Stimulated activated CD8-positive, alpha-beta memory T cell treated with anti-CD3 and anti-CD28 coated beads, Interleukin-7, amount 100 ng/mL, for 1 hour (primary cell): ENCODE data around the gene FBXW8.

Experiments
- DNase-seq, 2 donors: peaks; one replicate each; pipeline ENCODE4 v3.0.0-alpha.2; 2020; ENCODE audit warnings: low read depth in 2 of 2

Gene FBXW8

DNA sequence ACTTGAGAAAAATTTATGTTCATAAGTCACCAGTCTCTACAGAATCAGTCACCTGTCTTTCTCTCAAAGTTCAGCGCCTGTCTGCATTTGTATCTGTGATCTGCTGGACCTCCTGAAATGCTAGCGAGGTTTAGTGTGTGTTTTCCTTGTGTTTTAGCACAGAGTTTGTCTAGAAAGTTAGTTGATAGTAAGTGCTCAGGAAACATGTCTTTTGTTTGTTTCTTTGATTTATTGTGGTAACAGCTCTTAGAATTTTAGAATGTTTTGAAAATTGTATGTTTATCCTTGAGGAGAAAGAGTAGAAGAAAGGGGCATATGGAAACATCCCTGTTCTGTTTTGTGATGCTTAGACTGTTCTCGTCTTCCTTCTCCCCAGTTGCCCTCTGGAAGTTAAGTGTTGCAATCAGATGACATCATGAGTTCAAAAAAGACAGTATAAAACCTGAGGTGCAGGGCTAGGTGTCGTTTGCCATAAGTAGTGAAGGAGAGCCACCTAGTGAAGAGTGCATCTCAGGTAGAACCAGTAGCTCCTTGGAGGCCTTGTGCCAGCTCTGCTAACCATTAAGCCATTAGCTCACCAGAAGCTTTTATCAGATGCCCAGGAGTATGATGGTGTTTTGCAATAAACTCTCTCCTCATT, 44.8 kb downstream of the FBXW8 start:
- no peak for DNase-seq

DNA sequence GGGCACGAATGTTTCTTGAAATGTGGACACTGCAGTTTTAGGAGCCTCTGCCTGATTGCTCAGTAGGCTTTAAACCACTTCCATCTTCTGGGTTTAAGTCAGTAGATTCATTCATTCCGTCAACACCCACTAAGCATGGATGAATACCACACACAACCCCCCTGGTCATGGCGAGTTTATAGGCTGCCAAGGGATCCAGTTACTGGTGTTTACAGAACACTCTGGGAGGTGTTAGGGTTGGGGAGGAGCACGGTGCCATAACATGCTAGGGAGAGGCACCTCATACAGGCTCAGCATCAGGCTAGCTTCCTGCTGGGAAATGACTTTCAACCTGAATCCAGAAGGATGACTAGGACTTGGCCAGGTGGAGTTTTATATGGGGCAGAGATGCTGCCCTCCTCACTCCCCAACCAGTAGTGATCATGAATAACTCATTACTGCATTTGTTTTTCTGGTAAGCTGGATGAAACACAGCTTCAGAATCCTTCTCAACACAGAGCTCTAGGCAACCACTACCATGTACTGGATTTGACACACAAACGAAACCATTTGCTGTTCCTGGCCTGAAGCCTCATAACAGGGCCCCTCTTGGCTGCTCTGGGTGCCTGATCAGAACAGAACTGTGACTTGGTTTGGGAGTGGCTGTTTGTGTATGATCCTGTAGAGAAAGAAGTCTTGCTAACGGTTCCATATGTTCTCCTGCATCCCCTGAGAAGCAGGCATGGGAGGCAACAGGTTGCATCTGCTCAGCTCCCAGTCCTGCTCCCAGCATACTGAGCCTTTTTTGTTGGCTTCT, 47.9 kb downstream of the FBXW8 start:
- no peak for DNase-seq

- no peak for DNase-seq
Observed at GRCh38 chr12:116959198-116959460, 48.4 kb downstream of the FBXW8 start.

- DNase-seq = no peak
Observed at GRCh38 chr12:116959845-116960514, 49.2 kb downstream of the FBXW8 start.

DNA sequence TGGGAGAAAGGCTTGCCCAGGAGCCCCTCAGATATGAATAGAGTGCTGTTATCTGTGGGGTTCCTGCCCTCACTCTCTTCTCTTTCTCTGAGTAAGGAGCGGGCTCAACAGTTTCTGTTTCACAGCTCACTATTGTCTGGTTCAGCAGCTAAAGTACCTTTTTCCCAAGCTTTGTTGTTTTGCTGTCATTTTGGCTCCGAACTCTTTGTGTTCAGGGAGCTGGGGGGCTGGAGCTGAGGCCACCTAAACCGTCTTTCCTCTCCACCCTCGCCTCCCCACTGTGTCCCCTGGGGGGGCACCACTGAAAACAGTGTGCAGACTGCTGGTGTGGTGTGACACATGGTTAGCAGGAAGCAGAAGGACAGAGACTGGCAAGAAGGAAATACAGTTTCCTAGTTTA, 51.4 kb downstream of the FBXW8 start:
- no peak for DNase-seq

GRCh38 chr12:116962783-116963356, 52.1 kb downstream of the FBXW8 start:
- no peak for DNase-seq

GRCh38 chr12:116964054-116965050, 53.6 kb downstream of the FBXW8 start:
- DNase-seq = no peak

DNA sequence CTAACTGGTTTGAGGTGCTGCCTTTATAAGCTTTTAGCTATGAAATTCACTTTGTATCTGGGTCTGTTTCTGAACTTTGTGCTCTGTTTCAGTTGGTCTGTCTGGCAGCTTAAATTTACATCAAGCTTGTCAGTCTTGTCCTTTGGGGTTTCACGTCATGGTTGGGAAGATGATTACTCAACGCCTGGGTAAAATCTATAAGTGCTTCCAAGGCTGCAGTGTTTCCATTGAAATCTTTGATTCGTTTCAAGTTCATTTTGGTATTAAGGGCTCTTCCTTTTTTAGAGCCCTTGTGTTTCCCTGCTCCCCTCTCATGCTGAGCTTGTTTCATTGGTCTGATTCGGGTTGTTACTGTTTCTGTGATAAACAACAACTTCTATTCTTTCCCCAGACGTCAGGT, 58.2 kb downstream of the FBXW8 start:
- DNase-seq = no peak

DNA sequence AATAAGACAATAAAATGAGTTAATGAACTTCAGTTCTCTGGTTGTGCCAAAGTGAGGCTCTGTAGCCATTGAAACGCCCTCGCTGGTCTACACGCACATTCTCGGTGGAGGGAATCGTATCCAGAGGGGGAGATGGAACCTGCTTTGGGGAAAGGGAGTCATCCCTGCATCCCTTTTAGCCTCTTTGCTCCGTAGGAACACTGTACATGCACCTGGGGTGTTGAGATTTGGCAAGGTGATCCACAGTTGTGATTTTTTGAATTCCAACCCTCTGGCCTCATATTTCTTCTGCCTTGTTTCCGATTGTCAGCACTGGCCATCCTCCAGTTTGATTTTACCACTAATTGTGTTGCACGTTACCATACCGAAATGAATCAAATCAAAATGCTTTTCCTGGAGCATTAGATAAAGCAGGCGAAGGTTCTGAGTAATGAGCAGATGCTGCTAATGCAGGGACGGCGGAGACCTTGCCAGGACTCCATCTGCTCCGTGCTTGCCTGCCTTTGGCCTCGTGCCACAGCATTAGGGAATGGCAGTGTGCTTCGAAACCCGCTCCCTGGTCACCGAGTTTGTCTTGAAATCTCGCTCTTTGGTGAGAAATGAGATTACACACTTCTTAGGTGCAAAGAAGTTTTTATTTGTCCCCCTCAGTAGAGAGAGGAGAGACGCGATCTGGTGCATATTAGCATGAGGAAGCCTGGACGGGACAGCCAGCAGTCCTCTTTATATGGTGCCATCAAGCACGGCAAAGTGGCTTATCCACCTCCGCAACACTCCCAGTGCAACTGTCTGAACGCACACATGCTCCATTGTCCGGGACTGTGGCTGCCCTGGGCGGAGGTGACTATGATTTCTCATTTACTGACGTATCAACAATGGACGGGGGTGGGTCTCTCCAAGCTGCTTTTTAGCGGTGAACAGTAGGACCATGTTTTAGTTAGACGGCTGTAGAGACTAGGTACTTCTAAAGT, 59.1 kb downstream of the FBXW8 start:
- DNase-seq = no peak

GRCh38 chr12:116971222-116971621, 60.5 kb downstream of the FBXW8 start:
- DNase-seq = no peak

- DNase-seq = no peak
Observed at GRCh38 chr12:116975779-116976393, 65.1 kb downstream of the FBXW8 start.

DNA sequence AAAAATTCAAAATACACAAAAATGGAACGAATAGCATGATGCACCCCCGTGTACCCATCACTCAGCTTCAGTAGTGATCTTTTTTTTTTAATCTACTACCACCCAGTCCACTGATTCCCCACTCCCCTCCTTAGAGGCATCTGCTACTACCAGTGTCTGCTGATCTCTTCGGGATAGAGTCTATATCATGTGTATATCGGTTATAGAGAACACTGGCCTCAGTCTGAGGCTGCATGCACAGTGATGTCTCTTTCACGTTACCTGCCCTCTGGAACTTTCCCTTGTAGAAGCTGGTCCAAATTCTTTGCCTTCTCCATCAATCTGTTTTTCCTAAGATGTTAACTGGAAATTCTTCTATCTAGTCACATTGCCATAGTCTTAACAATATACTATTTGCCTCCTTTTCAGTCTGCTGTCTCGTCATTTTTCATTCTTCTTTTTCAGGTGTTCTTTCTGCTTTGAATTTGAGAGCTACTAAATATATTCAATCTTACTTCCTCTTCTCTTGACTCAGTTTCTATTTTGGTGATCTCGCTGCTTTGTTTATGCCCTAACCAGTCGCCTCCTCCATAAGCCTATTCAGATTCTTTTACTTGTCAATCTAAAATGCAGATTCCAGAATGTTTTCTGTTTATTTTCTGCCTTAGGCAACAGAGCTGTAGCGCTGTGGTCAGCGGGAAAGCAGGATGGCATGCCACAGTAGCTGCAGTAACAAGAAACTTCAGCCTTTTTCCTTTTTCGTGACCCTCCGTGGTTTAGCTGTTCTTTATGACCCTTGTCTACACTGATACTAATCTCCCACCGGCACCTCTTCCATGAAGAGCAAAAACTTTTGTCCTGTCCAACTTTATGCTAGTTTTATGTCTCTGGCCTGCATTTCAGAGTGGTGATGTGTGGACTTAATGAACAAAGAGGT, 67.0 kb downstream of the FBXW8 start:
- DNase-seq = no peak

DNA sequence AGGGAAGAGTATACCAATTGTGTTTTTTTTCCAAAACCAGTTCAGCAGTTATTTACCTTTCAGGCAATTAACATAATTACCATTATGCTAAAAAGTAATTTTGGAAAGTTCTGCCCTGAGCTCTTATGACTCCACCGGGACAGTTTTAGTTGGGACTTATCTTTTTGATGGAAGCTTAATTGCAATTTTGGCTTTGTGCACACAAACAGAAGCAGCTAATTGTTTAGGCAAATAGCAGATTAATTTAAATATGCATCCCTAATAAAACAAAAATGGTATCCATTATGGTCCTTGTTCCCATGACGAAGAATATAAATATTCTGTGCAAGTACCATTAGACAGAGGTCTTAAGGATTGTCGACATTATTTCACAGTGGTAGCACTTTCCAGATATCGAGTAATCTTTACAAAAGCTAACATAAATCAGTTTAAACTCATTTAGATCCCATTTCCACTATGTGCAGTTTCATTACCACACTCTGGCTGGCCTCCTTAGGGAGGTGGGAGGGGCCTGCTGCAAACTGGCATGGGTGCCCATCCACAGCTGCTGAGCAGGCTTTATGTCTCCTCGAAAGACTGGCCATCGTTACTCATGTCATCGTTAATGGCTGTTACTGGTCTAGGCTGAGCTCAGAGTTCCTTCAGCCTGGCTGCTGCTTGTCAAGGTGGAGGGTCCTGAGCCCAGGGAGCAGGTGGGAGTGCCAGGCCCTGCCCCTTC, 68.2 kb downstream of the FBXW8 start:
- DNase-seq = no peak

DNA sequence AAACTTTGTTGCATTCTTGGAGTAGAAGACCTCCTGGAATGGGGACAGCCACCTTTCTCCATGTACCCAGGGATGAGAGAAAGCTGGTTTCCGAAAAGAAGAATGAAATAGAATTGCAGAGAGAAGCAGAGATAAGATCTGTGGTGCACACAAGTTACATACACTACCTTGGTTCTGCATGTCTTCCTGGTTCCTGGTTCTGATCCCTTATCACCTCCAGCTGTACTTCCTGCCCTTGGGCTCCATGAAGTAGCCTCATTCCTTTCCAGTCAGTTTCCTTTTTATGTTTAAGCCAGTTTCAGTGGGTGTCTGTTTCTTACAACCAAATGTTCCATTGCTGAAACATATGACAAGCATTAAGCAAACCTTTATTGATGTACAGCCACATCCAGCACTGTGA, 69.3 kb downstream of the FBXW8 start:
- DNase-seq = no peak

- DNase-seq = no peak
Observed at GRCh38 chr12:116982791-116983411, 72.2 kb downstream of the FBXW8 start.

- no peak for DNase-seq
Observed at GRCh38 chr12:116984098-116984497, 73.3 kb downstream of the FBXW8 start.

DNA sequence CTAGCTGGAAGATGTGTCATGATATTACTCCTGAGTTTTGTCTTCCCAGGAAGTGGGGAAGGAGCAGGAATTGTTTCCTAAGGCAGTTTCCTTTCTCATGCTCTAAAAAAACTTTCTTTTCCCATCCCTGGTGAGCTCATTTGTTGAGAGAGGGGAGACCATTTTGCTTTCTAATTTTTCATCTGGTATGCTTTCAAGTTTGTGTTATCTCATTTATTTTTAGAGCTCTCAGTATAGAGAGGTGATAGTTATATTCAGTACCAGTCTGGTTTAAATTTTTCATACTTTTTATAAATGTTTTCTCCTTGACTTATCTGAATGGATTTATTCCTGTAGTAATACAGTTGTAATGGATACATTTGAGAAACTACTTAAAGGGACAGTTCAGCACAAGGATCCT, 79.6 kb downstream of the FBXW8 start:
- DNase-seq = no peak
